ENCODE data around the gene LRRC47.

LRRC47 gene

DNA sequence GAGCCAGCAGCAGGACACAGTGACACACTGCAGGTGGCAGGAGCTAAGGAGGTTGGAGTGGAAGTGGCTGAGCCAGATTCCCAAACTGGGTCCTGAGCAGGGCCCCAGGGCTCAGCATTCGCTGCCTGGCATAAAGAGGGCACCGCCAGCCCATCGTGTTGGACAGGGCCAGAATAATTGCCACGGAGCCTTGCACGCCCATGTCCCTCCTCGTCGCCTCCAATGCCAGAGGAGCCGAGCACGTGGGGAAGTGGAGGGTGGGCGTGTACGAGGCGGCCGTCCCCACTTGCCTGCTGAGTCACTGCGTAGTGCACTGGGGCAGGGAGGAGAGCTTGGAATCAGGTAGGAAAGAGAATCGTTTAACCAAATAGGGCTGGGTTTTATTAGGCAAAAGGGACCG lies 26.1 kb upstream of the LRRC47 start:
- Histone ChIP-seq H3K9ac (ENCODE audit: low read length) (no peak overlapping the region), H3K27me3 (ENCODE audit: control insufficient read depth, insufficient read depth, low read length) (no peaks in the 10 kb centered on the region), H3K36me3 (ENCODE audit: control insufficient read depth, insufficient read depth, low read length) (peaks cover 32% of the 10 kb centered on the region), H3K4me3 (ENCODE audit: low read length) (no peak overlapping the region), H3K4me1 (ENCODE audit: control insufficient read depth, insufficient read depth, low read length) (no peaks in the 10 kb centered on the region), H3K27ac (ENCODE audit: low read depth, low read length) (no peak overlapping the region)

DNA sequence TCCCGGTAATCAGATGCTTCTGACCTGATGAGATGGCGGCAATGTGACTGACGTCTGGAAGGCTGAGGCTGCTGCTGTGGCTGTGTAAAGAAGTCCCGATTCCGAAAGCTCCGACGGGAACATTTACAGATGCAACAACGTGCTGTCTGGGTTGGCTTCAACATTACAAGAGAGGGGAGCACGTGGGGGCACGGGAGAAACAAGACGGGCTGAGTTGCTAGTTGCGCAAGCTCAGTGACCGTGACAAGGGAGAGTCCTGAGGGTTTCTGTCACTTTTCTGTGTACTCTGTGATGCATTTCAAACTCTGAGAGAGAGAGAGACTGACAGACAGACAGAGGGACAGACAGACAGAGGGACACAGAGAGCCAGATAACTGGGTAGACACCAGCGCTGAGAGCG lies 25.6 kb upstream of the LRRC47 start:
- Histone ChIP-seq H3K36me3 (ENCODE audit: control insufficient read depth, insufficient read depth, low read length) (peaks cover 32% of the 10 kb centered on the region), H3K4me3 (ENCODE audit: low read length) (no peak overlapping the region), H3K4me1 (ENCODE audit: control insufficient read depth, insufficient read depth, low read length) (no peaks in the 10 kb centered on the region), H3K27me3 (ENCODE audit: control insufficient read depth, insufficient read depth, low read length) (no peaks in the 10 kb centered on the region), H3K9ac (ENCODE audit: low read length) (no peak overlapping the region), H3K27ac (ENCODE audit: low read depth, low read length) (no peak overlapping the region)

GRCh38 chr1:3821447-3821846 lies 25.1 kb upstream of the LRRC47 start:
- peaks cover 34% of the 10 kb centered on the region for H3K36me3 ChIP-seq (ENCODE audit: control insufficient read depth, insufficient read depth, low read length)
- no peak overlapping the region for H3K9ac ChIP-seq (ENCODE audit: low read length)
- no peaks in the 10 kb centered on the region for H3K4me1 ChIP-seq (ENCODE audit: control insufficient read depth, insufficient read depth, low read length)
- no peak overlapping the region for H3K27ac ChIP-seq (ENCODE audit: low read depth, low read length)
- no peaks in the 10 kb centered on the region for H3K27me3 ChIP-seq (ENCODE audit: control insufficient read depth, insufficient read depth, low read length)
- H3K4me3 ChIP-seq (ENCODE audit: low read length), result no peak overlapping the region

- Histone ChIP-seq H3K27ac (ENCODE audit: low read depth, low read length) (no peak overlapping the region), H3K36me3 (ENCODE audit: control insufficient read depth, insufficient read depth, low read length) (peaks cover 36% of the 10 kb centered on the region), H3K9ac (ENCODE audit: low read length) (no peak overlapping the region), H3K27me3 (ENCODE audit: control insufficient read depth, insufficient read depth, low read length) (no peaks in the 10 kb centered on the region), H3K4me1 (ENCODE audit: control insufficient read depth, insufficient read depth, low read length) (no peaks in the 10 kb centered on the region), H3K4me3 (ENCODE audit: low read length) (no peak overlapping the region)
Measured at GRCh38 chr1:3821004-3821403, 24.7 kb upstream of the LRRC47 start.

- Histone ChIP-seq H3K36me3 (ENCODE audit: control insufficient read depth, insufficient read depth, low read length) (peaks cover 32% of the 10 kb centered on the region), H3K27ac (ENCODE audit: low read depth, low read length) (no peak overlapping the region)
Measured at GRCh38 chr1:3820316-3820715, 24.0 kb upstream of the LRRC47 start.

GRCh38 chr1:3819771-3820200 lies 23.5 kb upstream of the LRRC47 start:
- peaks cover 28% of the 10 kb centered on the region for H3K36me3 ChIP-seq (ENCODE audit: control insufficient read depth, insufficient read depth, low read length)

More at GRCh38 chr1:3820316-3820715, 24.0 kb upstream of the LRRC47 start:
- Histone ChIP-seq H3K27me3 (ENCODE audit: control insufficient read depth, insufficient read depth, low read length) (no peaks in the 10 kb centered on the region), H3K9ac (ENCODE audit: low read length) (no peak overlapping the region), H3K4me1 (ENCODE audit: control insufficient read depth, insufficient read depth, low read length) (no peaks in the 10 kb centered on the region), H3K4me3 (ENCODE audit: low read length) (no peak overlapping the region)

DNA sequence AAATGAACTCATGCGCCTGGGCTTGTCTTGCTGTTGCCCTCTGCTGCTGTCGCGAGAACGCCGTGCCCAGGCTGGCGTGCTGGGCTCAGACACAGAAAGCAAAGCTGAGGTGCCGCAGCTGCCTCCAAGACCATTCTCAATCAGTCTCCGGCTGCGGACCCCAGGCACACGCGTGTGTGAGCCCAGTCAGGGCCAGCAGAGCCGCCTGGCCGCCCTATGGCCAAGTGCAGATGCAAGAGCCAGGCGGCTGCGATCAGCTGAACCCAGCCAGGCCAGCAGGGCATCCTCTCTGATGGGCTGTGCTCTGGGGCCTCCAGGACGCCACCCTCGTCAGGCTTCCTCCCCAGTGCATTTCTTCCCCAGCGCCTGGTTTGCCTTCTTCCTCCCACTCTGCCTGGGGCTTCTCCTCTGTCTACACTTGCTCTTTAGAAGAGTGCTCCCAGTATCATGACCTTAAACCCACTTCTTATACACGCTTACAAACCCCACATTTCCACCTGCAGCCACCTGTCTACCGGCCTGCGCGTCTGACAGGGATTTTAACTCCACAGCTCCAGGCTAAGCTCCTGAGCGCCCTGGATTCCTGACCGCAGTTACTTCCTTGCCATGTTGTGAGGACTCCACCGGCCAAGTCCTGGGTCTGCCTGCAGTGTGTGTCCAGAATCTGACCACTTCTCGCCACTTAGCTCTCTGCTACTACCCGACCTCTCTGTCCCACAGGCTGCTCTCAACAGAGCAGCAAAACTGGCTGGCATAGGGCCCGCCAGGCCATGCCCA lies 21.7 kb upstream of the LRRC47 start:
- Histone ChIP-seq H3K27me3 (ENCODE audit: control insufficient read depth, insufficient read depth, low read length) (no peaks in the 10 kb centered on the region), H3K36me3 (ENCODE audit: control insufficient read depth, insufficient read depth, low read length) (peaks cover 16% of the 10 kb centered on the region), H3K27ac (ENCODE audit: low read depth, low read length) (no peak overlapping the region), H3K4me3 (ENCODE audit: low read length) (no peak overlapping the region), H3K4me1 (ENCODE audit: control insufficient read depth, insufficient read depth, low read length) (no peaks in the 10 kb centered on the region), H3K9ac (ENCODE audit: low read length) (no peak overlapping the region)

More at GRCh38 chr1:3819771-3820200, 23.5 kb upstream of the LRRC47 start:
- Histone ChIP-seq H3K4me1 (ENCODE audit: control insufficient read depth, insufficient read depth, low read length) (no peaks in the 10 kb centered on the region), H3K9ac (ENCODE audit: low read length) (no peak overlapping the region), H3K27me3 (ENCODE audit: control insufficient read depth, insufficient read depth, low read length) (no peaks in the 10 kb centered on the region), H3K27ac (ENCODE audit: low read depth, low read length) (no peak overlapping the region), H3K4me3 (ENCODE audit: low read length) (no peak overlapping the region)

GRCh38 chr1:3817138-3817740 lies 20.9 kb upstream of the LRRC47 start:
- Histone ChIP-seq H3K4me3 (ENCODE audit: low read length) (no peak overlapping the region), H3K4me1 (ENCODE audit: control insufficient read depth, insufficient read depth, low read length) (no peaks in the 10 kb centered on the region), H3K36me3 (ENCODE audit: control insufficient read depth, insufficient read depth, low read length) (peaks cover 14% of the 10 kb centered on the region), H3K9ac (ENCODE audit: low read length) (no peak overlapping the region), H3K27me3 (ENCODE audit: control insufficient read depth, insufficient read depth, low read length) (no peaks in the 10 kb centered on the region), H3K27ac (ENCODE audit: low read depth, low read length) (no peak overlapping the region)

DNA sequence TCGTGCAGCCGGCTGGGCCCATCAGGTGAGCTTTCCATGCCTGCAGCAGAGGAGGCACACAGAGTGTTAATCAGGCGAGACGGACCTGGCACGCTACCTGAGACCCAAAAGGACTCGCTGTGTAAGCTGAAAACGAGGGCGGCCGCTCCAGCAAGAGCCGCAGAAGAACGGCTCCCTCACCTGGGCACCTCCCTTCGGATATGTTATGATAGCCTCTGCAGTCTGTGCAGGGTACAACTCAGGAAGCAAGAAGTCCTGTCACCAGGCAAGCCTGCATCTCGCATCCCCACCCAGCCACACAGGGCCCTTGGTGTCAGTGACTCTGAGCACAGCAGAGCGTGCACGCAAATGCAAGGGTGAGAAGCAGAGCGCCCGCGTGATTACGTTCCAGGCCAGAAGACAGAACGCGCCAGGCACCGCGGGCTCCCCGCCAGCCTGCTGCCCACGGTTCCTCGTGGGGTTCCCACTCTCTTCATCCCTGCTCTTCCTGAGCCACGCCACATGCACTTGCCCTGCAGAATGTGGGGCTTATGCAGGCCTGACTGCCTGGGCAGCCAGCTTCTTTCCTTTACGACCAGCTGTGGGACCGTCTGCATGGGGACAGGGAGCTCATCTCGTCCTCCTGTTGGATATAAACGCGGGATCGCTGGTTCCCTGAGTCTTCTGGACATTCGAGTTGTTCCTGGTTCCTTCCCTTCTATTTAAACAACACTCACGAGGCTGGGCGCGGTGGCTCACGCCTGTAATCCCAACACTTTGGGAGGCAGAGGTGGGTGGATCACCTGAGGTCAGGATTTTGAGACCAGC lies 20.2 kb upstream of the LRRC47 start:
- no peak overlapping the region for H3K9ac ChIP-seq (ENCODE audit: low read length)
- H3K27ac ChIP-seq (ENCODE audit: low read depth, low read length), result no peak overlapping the region
- H3K27me3 ChIP-seq (ENCODE audit: control insufficient read depth, insufficient read depth, low read length), result no peaks in the 10 kb centered on the region
- no peak overlapping the region for H3K4me3 ChIP-seq (ENCODE audit: low read length)
- peaks cover 14% of the 10 kb centered on the region for H3K36me3 ChIP-seq (ENCODE audit: control insufficient read depth, insufficient read depth, low read length)
- no peaks in the 10 kb centered on the region for H3K4me1 ChIP-seq (ENCODE audit: control insufficient read depth, insufficient read depth, low read length)

DNA sequence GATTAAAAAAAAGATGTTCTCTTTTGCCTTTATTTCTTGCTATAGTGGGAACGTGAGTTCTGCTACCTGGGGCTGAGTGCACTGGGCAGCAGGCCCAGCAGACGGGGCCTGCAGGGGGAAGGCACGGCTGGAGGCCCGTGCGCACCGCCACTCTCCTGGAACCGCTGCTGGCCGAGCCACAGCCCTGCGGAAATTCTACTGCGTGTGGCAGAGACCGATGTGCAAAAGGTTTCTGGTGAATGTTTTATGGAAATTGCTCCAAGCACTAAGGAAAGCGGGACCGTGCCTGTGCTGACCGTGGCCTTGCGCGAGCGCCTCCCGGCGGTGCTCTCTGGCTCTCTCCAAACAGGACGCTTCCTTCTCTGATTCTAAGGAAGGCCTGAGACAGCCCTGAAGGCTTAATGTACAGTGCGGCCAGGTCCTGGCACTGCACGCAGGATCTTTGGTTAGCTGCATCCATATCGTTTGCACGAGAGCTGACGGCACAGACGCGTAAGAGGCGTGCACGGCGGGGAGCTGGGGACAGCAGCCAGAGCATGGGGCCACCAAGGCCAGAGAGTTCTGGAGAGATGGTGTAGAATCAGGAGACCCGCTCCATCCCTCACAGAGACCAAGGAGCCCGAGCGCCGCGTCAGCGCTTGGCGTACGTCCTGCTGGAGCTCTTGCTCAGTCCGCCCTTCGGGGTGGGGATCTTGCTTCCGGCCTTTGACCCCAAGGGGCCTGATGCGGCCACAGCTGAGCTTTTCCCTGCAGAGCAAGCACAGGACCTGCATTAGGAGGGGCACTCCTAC lies 18.7 kb upstream of the LRRC47 start:
- no peak overlapping the region for H3K4me3 ChIP-seq (ENCODE audit: low read length)
- no peaks in the 10 kb centered on the region for H3K27me3 ChIP-seq (ENCODE audit: control insufficient read depth, insufficient read depth, low read length)
- no peak overlapping the region for H3K9ac ChIP-seq (ENCODE audit: low read length)
- H3K27ac ChIP-seq (ENCODE audit: low read depth, low read length), result no peak overlapping the region
- H3K36me3 ChIP-seq (ENCODE audit: control insufficient read depth, insufficient read depth, low read length), result peaks cover 11% of the 10 kb centered on the region
- H3K4me1 ChIP-seq (ENCODE audit: control insufficient read depth, insufficient read depth, low read length), result no peaks in the 10 kb centered on the region

- peaks cover 10% of the 10 kb centered on the region for H3K36me3 ChIP-seq (ENCODE audit: control insufficient read depth, insufficient read depth, low read length)
- no peaks in the 10 kb centered on the region for H3K27me3 ChIP-seq (ENCODE audit: control insufficient read depth, insufficient read depth, low read length)
- H3K4me3 ChIP-seq (ENCODE audit: low read length), result no peak overlapping the region
- H3K4me1 ChIP-seq (ENCODE audit: control insufficient read depth, insufficient read depth, low read length), result no peaks in the 10 kb centered on the region
- no peak overlapping the region for H3K9ac ChIP-seq (ENCODE audit: low read length)
- H3K27ac ChIP-seq (ENCODE audit: low read depth, low read length), result no peak overlapping the region
Measured at GRCh38 chr1:3814065-3814464, 17.8 kb upstream of the LRRC47 start.

DNA sequence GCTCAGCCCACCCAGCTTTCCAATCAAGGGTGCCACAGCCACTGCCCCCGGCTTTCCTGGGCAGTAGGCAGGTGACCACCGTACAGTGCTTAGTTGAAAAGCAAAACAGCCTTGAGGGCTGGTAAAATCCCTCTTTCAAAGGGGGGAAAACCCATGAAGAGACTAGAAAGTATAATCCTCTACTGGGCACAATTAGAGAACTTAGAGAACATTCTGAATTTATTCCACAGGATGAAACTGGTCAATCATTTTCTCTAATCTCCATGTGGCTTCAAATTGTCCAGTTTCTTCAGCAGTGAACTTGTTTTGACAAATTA lies 15.3 kb upstream of the LRRC47 start:
- Histone ChIP-seq H3K9ac (ENCODE audit: low read length) (no peak overlapping the region), H3K4me1 (ENCODE audit: control insufficient read depth, insufficient read depth, low read length) (no peaks in the 10 kb centered on the region)

More for the DNA sequence above, 15.3 kb upstream of the LRRC47 start:
- H3K27ac ChIP-seq (ENCODE audit: low read depth, low read length), result no peak overlapping the region
- H3K4me3 ChIP-seq (ENCODE audit: low read length), result no peak overlapping the region
- H3K27me3 ChIP-seq (ENCODE audit: control insufficient read depth, insufficient read depth, low read length), result no peaks in the 10 kb centered on the region
- peaks cover 7% of the 10 kb centered on the region for H3K36me3 ChIP-seq (ENCODE audit: control insufficient read depth, insufficient read depth, low read length)

All from rectal smooth muscle tissue (tissue), 1 donor.